NCI-H1092 treated with DMSO at 0.1 percent for 48 hours (cell line): Measurements from ENCODE around the gene DELE1.
"Not testable (repeated sequence)": the region's sequence is repeated elsewhere in the genome, so short reads cannot be mapped to it uniquely, and the experiment has no call there.

Source experiments
- DNase-seq: peaks from one replicate; lab custom pipeline; 2025; lab: John Stamatoyannopoulos, UW

Gene DELE1

GRCh38 chr5:141922827-141923447 lies 734 bp upstream of the DELE1 start:
- not testable (repeated sequence) for DNase-seq

DNA sequence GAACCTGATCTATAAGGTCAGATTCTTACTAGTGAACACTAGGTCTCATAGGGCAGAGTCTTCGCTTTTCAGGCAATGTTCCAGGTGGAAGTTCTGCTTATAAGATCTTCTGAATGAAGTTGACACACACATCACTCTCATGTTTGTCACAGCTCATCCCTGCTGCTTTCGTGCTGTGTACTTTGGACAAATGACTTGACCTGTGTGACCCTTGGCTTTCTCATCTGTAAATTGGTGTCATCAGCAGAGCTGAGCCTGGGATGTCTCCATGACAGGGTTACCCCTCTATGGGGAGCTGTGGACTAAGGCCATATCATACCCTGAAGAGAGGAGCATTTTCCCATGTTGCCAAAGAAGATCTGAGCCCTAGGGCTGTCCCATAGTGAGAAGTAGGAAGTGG lies 2.8 kb downstream of the DELE1 start:
- no peak for DNase-seq

GRCh38 chr5:141928051-141928450 lies 4.4 kb downstream of the DELE1 start:
- no peak for DNase-seq

DNA sequence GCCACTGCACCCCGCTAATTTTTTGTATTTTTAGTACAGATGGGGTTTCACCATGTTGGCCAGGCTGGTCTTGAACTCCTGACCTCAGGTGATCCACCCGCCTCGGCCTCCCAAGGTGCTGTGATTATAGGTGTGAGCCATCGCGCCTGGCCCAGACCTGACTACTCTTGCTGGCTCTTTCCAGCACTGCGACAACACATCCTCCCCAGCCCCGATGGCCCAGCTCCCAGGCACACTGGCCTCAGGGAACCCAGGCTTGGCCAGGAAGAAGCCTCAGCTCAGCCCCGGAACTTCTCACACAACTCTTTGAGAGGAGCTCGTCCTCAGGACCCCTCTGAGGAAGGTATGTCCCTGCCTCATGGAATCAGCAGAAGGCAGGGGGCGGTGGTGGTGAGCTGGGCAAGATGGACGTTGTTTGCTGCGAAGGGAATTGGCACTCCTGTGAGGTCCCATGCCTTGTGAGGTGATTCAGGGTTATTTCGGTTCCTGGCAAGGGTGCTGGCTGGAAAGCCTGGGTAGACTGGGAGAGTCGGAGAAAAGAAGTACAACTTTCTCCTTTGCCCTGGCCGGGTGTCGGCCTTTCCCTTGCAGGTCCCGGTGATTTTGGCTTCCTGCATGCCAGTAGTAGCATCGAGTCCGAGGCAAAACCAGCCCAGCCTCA lies 5.9 kb downstream of the DELE1 start:
- no peak for DNase-seq

DNA sequence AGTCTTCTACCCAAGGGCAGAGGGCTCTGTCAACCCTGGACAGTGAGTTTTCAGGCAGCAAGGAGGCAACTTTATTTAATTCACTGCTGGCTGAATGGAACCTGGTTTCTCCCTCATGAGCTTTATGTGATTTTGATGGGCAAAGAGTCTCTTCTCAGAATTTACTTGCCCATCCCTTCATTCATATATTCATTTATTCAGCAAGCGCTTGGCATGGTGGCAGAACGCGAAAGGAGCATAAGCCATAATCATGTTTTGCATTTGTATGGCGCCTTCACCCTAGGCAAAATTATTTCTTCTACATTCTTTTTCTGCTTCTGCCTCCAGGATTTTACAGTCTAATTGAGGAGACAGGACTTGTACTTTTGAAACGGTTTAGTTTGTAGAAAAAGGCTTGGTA lies 8.0 kb downstream of the DELE1 start:
- DNase-seq = no peak

GRCh38 chr5:141933151-141933550 lies 9.5 kb downstream of the DELE1 start:
- DNase-seq = no peak

- DNase-seq = peak; percentile 50
Observed at GRCh38 chr5:141934099-141934844, 10.6 kb downstream of the DELE1 start.

DNA sequence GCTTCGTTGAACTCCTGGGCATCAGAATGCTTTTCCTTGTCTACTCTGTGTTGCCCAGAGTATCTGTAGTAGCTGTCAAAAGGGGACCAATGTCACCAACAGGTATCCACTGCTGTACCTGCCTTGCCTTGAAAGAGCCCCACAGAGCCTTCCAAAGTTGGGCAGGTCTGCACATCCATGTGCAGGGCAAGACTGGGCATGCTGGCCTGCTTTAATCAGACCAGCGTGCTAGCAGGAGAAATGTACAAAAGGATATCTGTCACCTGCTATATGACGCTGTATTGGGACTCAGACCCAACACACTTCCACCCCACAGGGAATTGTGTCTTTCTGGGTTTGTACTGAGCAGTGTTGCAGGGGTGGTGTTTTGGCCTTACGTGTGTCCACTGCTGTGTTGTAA lies 11.9 kb downstream of the DELE1 start:
- DNase-seq = no peak

DNA sequence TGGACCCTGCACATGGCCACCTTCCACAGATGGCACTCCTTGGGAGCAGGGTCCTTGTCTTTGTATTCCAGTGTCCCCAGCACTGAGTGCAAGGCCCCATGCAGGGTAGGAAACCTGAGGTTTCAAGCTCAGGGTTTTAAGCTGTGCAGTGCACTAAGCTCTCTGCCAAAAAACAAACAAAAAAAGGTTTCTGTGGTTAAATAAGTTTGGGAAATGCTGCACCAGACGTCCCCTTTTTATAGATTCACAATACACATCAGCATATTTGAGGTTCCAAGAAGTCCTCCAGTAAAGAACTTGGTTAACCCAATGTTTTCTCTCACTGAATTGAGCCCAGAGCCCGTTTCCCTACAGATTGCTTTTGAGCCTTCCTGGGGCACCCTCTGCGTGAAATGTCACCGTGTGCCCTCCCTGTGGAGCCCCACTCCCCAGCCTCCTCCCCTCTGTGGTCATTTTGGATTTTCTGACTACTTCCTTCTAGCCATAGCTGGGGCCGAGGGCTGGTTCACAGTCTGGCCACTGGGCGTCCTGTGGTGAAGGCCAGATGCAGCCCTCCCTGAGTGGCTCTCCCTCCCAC lies 17.1 kb downstream of the DELE1 start:
- DNase-seq = no peak

DNA sequence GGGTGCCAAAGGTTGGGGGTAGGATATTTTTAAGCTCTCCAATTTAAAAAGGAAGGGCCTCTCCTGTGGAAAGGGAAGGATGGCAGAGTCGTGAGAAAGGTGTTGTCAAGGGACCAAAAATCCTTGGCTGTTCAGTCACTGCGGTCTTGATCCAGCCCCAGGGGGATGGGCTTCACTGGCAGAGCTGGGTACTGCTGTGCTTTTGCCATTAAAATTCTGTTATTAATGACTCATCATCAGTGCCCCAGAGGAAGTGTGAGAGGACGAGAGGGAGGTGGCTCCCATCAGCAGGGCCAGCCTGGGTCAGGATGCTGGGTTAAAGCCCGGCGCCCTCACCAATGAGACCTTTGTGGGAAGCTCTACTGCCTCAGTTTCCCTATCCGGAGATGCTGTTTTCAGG lies 17.6 kb downstream of the DELE1 start:
- DNase-seq = no peak

- DNase-seq = no peak
Observed at GRCh38 chr5:141941779-141942178, 18.1 kb downstream of the DELE1 start.

DNA sequence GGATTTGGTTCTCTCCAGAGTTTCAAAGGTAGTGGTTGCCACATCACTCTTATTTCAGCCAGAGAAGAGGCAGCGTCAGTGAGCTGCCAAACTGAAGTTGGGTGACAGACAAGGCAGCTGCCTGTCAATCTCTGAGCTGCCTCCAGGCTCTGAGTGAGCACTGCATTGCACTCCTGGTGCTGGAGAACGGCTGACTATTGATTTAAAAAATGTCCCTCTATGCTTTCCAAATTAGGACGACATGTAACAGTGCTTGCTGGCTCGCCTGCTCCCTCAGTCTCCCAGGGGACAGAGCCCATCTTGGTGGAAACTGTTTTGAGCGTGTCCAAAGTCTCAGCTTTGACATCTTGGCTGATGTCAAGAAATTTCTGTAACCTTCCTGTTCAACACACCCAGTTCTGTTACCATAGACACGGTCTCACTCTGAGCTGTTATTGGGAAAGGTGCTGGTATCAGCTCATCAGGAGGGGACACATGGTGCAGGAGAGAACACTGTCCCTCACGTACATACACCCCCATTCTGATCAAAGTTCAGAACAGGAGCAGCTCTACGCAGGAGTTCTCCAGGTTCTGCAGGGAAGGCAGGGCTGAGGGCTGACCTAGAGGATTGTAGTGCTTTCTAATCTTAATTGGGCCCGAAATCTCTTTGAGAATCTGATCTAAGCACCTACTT lies 18.6 kb downstream of the DELE1 start:
- DNase-seq = no peak

DNA sequence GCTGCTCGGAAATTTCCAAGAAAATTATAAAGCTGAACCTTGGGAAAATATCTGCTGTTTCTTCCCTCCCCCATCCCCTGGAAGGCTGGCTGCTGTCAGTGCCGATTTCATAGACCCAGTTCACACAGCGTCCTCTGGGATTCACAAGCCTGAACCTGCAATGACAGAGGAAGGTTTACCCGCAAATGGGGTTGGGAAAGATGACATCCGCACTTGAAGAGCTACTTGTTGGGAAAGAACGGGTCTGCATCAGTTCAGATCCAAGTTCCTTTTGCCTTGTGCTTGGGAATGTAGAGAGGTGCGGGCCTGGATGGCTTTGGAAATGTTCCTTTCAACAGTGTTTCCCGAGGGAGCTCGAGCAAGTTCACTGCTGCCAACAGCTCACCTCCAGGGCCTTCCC lies 20.4 kb downstream of the DELE1 start:
- DNase-seq = no peak

- DNase-seq = no peak
Observed at GRCh38 chr5:141945511-141946051, 21.9 kb downstream of the DELE1 start.

GRCh38 chr5:141947316-141947715 lies 23.6 kb downstream of the DELE1 start:
- no peak for DNase-seq

DNA sequence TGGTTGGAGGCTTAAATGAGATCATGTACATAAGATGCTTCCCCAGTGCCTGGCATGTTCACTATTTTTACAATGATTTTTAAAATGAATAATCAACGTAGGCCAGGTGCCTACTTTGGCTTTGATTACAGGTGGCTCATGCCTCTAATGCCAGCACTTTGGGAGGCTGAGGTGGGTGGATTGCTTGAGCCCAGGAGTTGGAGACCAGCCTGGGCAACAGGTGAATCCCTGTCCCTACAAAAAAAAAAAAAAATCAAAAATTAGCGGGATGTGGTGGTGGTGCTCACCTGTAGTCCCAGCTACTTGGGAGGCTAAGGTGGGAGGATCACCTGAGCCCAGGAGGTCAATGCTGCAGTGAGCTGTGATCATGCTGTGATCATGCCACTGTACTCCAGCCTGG lies 25.1 kb downstream of the DELE1 start:
- DNase-seq = no peak

DNA sequence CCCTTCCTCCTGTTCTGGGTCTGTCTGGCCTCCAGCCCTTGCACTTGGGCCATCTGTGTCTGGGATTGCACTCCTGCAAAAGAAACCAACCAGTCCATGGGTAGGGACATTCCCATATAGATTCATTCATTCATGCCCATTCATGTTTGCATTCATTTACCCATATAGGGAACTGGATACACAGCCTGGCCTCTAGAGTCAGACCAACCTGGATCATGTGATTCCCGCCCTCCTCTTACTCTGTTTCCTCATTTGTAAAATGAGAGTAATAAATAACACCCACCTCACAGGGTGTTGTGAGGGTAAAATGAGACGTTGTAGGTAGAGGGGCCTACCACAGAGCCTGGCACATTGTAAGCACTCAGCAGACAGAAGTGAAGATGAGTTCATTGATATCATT lies 25.8 kb downstream of the DELE1 start:
- no peak for DNase-seq

GRCh38 chr5:141950207-141951005 lies 26.7 kb downstream of the DELE1 start:
- DNase-seq = no peak

GRCh38 chr5:141951332-141951781 lies 27.7 kb downstream of the DELE1 start:
- no peak for DNase-seq

- no peak for DNase-seq
Observed at GRCh38 chr5:141952020-141952419, 28.3 kb downstream of the DELE1 start.

- DNase-seq = no peak
Observed at GRCh38 chr5:141954194-141954593, 30.5 kb downstream of the DELE1 start.
